WTC11 (cell line): Measurements from ENCODE around the gene WDR90. TPM values are rescaled to one million over a fixed set of nuclear protein-coding genes. Genes with fewer than 3 reads are reported as not detected.
A peak's percentile ranks its signal among the peaks of the same experiment; 100 is the strongest.

Experiments
- ATAC-seq: fragments of 200-7000 bp; cut with Tn5 transposase; 2 replicates; pipeline ENCODE4 v1.10.0; 2021; ENCODE audit warnings: mild to moderate bottlenecking, moderate library complexity
- CTCF ChIA-PET: fragments of 300-600 bp; sonication (Branson Sonifier 250); formaldehyde crosslinking; loops from one replicate; lab custom pipeline; 2021; ENCODE audit warnings: antibody characterized with exemption; lab: Charles Lee
- POLR2A ChIA-PET: fragments of 350-600 bp; sonication (Branson Sonifier 250); formaldehyde crosslinking; loops from one replicate; lab custom pipeline; 2021; ENCODE audit warnings: antibody characterized with exemption; lab: Charles Lee
- DNase-seq: peaks from one replicate; pipeline ENCODE4 v3.0.0; 2021; ENCODE audit warnings: low spot score
- H3K27ac Mint-ChIP-seq: 2 replicates; pipeline ENCODE4 v1.8.0; 2021; ENCODE audit warnings: mixed read lengths
- H3K27me3 Mint-ChIP-seq: 2 replicates; pipeline ENCODE4 v1.8.0; 2021; ENCODE audit warnings: low read depth, mild to moderate bottlenecking, moderate library complexity, mixed read lengths
- H3K36me3 Mint-ChIP-seq: 2 replicates; pipeline ENCODE4 v1.8.0; 2021; ENCODE audit warnings: mixed read lengths
- H3K4me1 Mint-ChIP-seq: 2 replicates; pipeline ENCODE4 v1.8.0; 2022; ENCODE audit warnings: mixed read lengths
- H3K4me3 Mint-ChIP-seq: 2 replicates; pipeline ENCODE4 v1.8.0; 2021; ENCODE audit warnings: mild to moderate bottlenecking, moderate library complexity, mixed read lengths
- H3K9me3 Mint-ChIP-seq: 2 replicates; pipeline ENCODE4 v1.8.0; 2021; ENCODE audit warnings: mixed read lengths
- AFF4 ChIP-seq: sonication (generic); formaldehyde crosslinking; IDR thresholded peaks from 2 replicates; pipeline ENCODE4 v1.8.1; 2023; ENCODE audit warnings: mild to moderate bottlenecking, missing genetic modification reagents, borderline replicate concordance
- ATF1 ChIP-seq: sonication (generic); formaldehyde crosslinking; IDR thresholded peaks from 2 replicates; pipeline ENCODE4 v1.8.1; 2023; ENCODE audit warnings: mild to moderate bottlenecking, moderate library complexity, missing genetic modification reagents
- CBFB ChIP-seq: sonication (generic); formaldehyde crosslinking; IDR thresholded peaks from 2 replicates; pipeline ENCODE4 v1.8.1; 2022; ENCODE audit warnings: mild to moderate bottlenecking, low read depth, missing genetic modification reagents
- CTCF ChIP-seq: fragments of 200-600 bp; IDR thresholded peaks from 2 replicates; pipeline ENCODE4 v1.8.0; 2022; ENCODE audit warnings: antibody characterized with exemption
- FOXP1 ChIP-seq: sonication (generic); formaldehyde crosslinking; IDR thresholded peaks from 2 replicates; pipeline ENCODE4 v1.8.0; 2022; ENCODE audit warnings: missing genetic modification reagents, mild to moderate bottlenecking, moderate library complexity, borderline replicate concordance
- GABPB1 ChIP-seq: sonication (generic); formaldehyde crosslinking; IDR thresholded peaks from 2 replicates; pipeline ENCODE4 v1.8.1; 2023; ENCODE audit warnings: mild to moderate bottlenecking, missing genetic modification reagents
- JAZF1 ChIP-seq: fragments of 250-450 bp; sonication (Bioruptor Pico); IDR thresholded peaks from 2 replicates; pipeline ENCODE4 v1.9.0; 2021; ENCODE audit warnings: moderate library complexity, mild to moderate bottlenecking, inconsistent platforms
- JUN ChIP-seq: sonication (generic); formaldehyde crosslinking; IDR thresholded peaks from 2 replicates; pipeline ENCODE4 v1.8.0; 2023; ENCODE audit warnings: mild to moderate bottlenecking, missing genetic modification reagents
- NFE2L1 ChIP-seq: sonication (generic); formaldehyde crosslinking; IDR thresholded peaks from 2 replicates; pipeline ENCODE4 v1.8.1; 2023; ENCODE audit warnings: missing genetic modification reagents
- SMAD4 ChIP-seq: sonication (generic); formaldehyde crosslinking; IDR thresholded peaks from 2 replicates; pipeline ENCODE4 v1.8.0; 2022; ENCODE audit warnings: mild to moderate bottlenecking, missing genetic modification reagents
- SP1 ChIP-seq: sonication (generic); formaldehyde crosslinking; conservative IDR thresholded peaks from 2 replicates; pipeline ENCODE4 v1.8.1; 2022; ENCODE audit warnings: missing genetic modification reagents
- STAT6 ChIP-seq: sonication (generic); formaldehyde crosslinking; conservative IDR thresholded peaks from 2 replicates; pipeline ENCODE4 v1.8.1; 2023; ENCODE audit warnings: mild to moderate bottlenecking, low read depth, missing genetic modification reagents, moderate library complexity
- TEAD1 ChIP-seq: sonication (generic); formaldehyde crosslinking; IDR thresholded peaks from 2 replicates; pipeline ENCODE4 v1.8.0; 2022; ENCODE audit warnings: mild to moderate bottlenecking, missing genetic modification reagents
- ZNF121 ChIP-seq: sonication (generic); formaldehyde crosslinking; IDR thresholded peaks from 2 replicates; pipeline ENCODE4 v1.8.0; 2023; ENCODE audit warnings: missing genetic modification reagents
- ZNF138 ChIP-seq: sonication (generic); formaldehyde crosslinking; conservative IDR thresholded peaks from 2 replicates; pipeline ENCODE4 v1.8.1; 2022; ENCODE audit warnings: mild to moderate bottlenecking, moderate library complexity, missing genetic modification reagents
- ZNF263 ChIP-seq: sonication (generic); formaldehyde crosslinking; IDR thresholded peaks from 2 replicates; pipeline ENCODE4 v1.8.1; 2022; ENCODE audit warnings: low read depth, mild to moderate bottlenecking, moderate library complexity, missing genetic modification reagents
- total RNA-seq: library from RNA; stranded (reverse); gene quantifications from 3 replicates; pipeline ENCODE4 v1.2.3, GENCODE V29; 2021
- TF ChIP-seq, protein P1 (sequence below): sonication (generic); formaldehyde crosslinking; IDR thresholded peaks from 2 replicates; pipeline ENCODE4 v1.8.1; 2022; ENCODE audit warnings: missing genetic modification reagents, borderline replicate concordance
- TF ChIP-seq, protein P2 (sequence below): sonication (generic); formaldehyde crosslinking; IDR thresholded peaks from 2 replicates; pipeline ENCODE4 v1.8.0; 2022; ENCODE audit warnings: mild to moderate bottlenecking, missing genetic modification reagents
- TF ChIP-seq, protein P3 (sequence below): sonication (generic); formaldehyde crosslinking; IDR thresholded peaks from 2 replicates; pipeline ENCODE4 v1.8.1; 2023; ENCODE audit warnings: mild to moderate bottlenecking, missing genetic modification reagents

WDR90 gene
- total RNA-seq, 1 experiment from 2014 or later: 75.8 TPM

- Mint-ChIP-seq H3K27me3 (no peaks in the 10 kb centered on the region), H3K4me3 (no peak overlapping the region), H3K36me3 (peaks cover 3% of the 10 kb centered on the region; the same call in 1 of the 2 replicates), H3K9me3 (no peaks in the 10 kb centered on the region), H3K27ac (no peak overlapping the region), H3K4me1 (peaks cover 26% of the 10 kb centered on the region)
- DNase-seq: no peak
- peak; percentile 21; the same call in 1 of the 2 replicates for ATAC-seq
- POLR2A ChIA-PET: interaction anchor here (1.4 kb wide), 1 partner anchor 13 kb away, joined by 3 read pairs; the partner anchor contains the start of gene METTL26
- TF ChIP-seq JUN (CRISPR knock-in tag): no peak
- TF ChIP-seq JAZF1 (CRISPR knock-in tag): no peak
- no peak for TF ChIP-seq STAT6
- no peak for TF ChIP-seq ZNF121 (CRISPR knock-in tag)
- TF ChIP-seq, protein P1, sequence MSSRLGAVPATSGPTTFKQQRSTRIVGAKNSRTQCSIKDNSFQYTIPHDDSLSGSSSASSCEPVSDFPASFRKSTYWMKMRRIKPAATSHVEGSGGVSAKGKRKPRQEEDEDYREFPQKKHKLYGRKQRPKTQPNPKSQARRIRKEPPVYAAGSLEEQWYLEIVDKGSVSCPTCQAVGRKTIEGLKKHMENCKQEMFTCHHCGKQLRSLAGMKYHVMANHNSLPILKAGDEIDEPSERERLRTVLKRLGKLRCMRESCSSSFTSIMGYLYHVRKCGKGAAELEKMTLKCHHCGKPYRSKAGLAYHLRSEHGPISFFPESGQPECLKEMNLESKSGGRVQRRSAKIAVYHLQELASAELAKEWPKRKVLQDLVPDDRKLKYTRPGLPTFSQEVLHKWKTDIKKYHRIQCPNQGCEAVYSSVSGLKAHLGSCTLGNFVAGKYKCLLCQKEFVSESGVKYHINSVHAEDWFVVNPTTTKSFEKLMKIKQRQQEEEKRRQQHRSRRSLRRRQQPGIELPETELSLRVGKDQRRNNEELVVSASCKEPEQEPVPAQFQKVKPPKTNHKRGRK (CRISPR knock-in tag): no peak
- TF ChIP-seq GABPB1 (CRISPR knock-in tag): no peak
- TF ChIP-seq FOXP1: no peak
- TF ChIP-seq, protein P2, sequence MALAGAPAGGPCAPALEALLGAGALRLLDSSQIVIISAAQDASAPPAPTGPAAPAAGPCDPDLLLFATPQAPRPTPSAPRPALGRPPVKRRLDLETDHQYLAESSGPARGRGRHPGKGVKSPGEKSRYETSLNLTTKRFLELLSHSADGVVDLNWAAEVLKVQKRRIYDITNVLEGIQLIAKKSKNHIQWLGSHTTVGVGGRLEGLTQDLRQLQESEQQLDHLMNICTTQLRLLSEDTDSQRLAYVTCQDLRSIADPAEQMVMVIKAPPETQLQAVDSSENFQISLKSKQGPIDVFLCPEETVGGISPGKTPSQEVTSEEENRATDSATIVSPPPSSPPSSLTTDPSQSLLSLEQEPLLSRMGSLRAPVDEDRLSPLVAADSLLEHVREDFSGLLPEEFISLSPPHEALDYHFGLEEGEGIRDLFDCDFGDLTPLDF (CRISPR knock-in tag): no peak
- TF ChIP-seq ZNF263 (CRISPR knock-in tag): no peak
- TF ChIP-seq CBFB (CRISPR knock-in tag): no peak
- no peak for TF ChIP-seq ATF1 (CRISPR knock-in tag)
- TF ChIP-seq SP1 (CRISPR knock-in tag): no peak
- TF ChIP-seq AFF4 (CRISPR knock-in tag): no peak
- no peak for TF ChIP-seq SMAD4
- CTCF ChIA-PET: interaction anchor here (0.8 to 2.4 kb wide), 6 partner anchors 15 to 44 kb away, joined by 3 to 21 read pairs (median 8); no protein-coding TSS in a partner anchor
Measured at GRCh38 chr16:622920-623280, 26.3 kb upstream of the WDR90 start.

DNA sequence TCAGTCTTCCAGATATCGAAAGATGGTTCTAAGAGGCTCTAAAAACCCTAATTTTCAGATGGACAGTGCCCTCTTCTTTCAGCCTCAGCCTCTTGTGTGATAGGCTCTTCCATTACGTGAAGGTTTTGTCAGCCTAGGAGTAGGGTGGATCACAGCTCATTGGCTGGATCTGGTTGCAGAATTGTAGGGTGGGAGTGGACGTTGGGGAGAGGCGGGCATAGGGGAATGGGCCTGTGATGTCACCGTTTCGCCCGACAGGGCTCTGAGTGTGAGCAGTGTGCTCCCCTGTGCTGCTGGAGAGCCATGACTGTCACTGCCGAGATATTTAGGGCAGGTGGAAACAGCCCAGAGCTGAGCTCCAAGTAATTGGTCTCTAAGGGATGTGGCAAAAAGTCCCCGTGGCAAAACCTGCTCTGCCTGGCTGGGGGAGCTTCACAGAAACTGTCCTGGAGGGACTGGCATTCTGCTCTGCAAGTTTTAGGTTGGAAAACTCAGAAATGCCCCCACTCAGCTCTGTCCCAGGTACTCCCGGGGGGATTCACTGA, 24.6 kb upstream of the WDR90 start:
- Mint-ChIP-seq H3K9me3 (no peaks in the 10 kb centered on the region), H3K4me1 (peaks cover 35% of the 10 kb centered on the region), H3K27me3 (no peaks in the 10 kb centered on the region), H3K27ac (peak overlapping the region; percentile 87), H3K4me3 (no peak overlapping the region), H3K36me3 (peaks cover 3% of the 10 kb centered on the region; the same call in 1 of the 2 replicates)
- DNase-seq (no peak), ATAC-seq (no peak)
- no peak for TF ChIP-seq ZNF138 (CRISPR knock-in tag)
- TF ChIP-seq NFE2L1 (CRISPR knock-in tag): no peak
- TF ChIP-seq SMAD4: no peak
- TF ChIP-seq CTCF: no peak
- TF ChIP-seq JUN (CRISPR knock-in tag): no peak
- TF ChIP-seq, protein P3, sequence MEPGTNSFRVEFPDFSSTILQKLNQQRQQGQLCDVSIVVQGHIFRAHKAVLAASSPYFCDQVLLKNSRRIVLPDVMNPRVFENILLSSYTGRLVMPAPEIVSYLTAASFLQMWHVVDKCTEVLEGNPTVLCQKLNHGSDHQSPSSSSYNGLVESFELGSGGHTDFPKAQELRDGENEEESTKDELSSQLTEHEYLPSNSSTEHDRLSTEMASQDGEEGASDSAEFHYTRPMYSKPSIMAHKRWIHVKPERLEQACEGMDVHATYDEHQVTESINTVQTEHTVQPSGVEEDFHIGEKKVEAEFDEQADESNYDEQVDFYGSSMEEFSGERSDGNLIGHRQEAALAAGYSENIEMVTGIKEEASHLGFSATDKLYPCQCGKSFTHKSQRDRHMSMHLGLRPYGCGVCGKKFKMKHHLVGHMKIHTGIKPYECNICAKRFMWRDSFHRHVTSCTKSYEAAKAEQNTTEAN (CRISPR knock-in tag): no peak
- TF ChIP-seq TEAD1 (CRISPR knock-in tag): no peak
- TF ChIP-seq ZNF263 (CRISPR knock-in tag): no peak
- CTCF ChIA-PET: interaction anchor here (0.9 to 1.4 kb wide), 6 partner anchors 14 to 48 kb away, joined by 3 to 5 read pairs (median 3); no protein-coding TSS in a partner anchor
- POLR2A ChIA-PET: no interaction called here
